HPDE6-E6E7 (cell line): ENCODE data around the gene TSSC4.

Experiments used
- DNase-seq: peaks from one replicate; pipeline ENCODE4 v3.0.0; 2011; ENCODE audit warnings: missing footprints; ENCODE audit errors: extremely low spot score

The TSSC4 gene

GRCh38 chr11:2400762-2401435 is 349 bp downstream of the TSSC4 start:
- DNase-seq, result no peak

GRCh38 chr11:2401436-2401984 is 960 bp downstream of the TSSC4 start:
- no peak for DNase-seq

GRCh38 chr11:2402106-2402505 is 1.6 kb downstream of the TSSC4 start:
- no peak for DNase-seq

- no peak for DNase-seq
These were observed 2.5 kb downstream of the TSSC4 start for GRCh38 chr11:2402890-2403645.

GRCh38 chr11:2404735-2405196 is 4.2 kb downstream of the TSSC4 start:
- no peak for DNase-seq

GRCh38 chr11:2406451-2406850 is 5.9 kb downstream of the TSSC4 start:
- DNase-seq, result no peak

- DNase-seq, result no peak
These were observed 6.4 kb downstream of the TSSC4 start for GRCh38 chr11:2406878-2407410.

GRCh38 chr11:2408671-2409070 is 8.1 kb downstream of the TSSC4 start:
- no peak for DNase-seq

- DNase-seq, result no peak
These were observed 8.6 kb downstream of the TSSC4 start for GRCh38 chr11:2409126-2409525.

- DNase-seq, result no peak
These were observed 9.3 kb downstream of the TSSC4 start for GRCh38 chr11:2409611-2410468.

- DNase-seq, result no peak
These were observed 10.1 kb downstream of the TSSC4 start for GRCh38 chr11:2410616-2411015.

- DNase-seq, result no peak
These were observed 11.1 kb downstream of the TSSC4 start for GRCh38 chr11:2411446-2412305.

- DNase-seq, result no peak
These were observed 11.8 kb downstream of the TSSC4 start for GRCh38 chr11:2412323-2412722.

- DNase-seq, result no peak
These were observed 13.4 kb downstream of the TSSC4 start for GRCh38 chr11:2413742-2414579.

GRCh38 chr11:2414616-2415015 is 14.1 kb downstream of the TSSC4 start:
- no peak for DNase-seq

GRCh38 chr11:2415171-2415570 is 14.6 kb downstream of the TSSC4 start:
- DNase-seq, result no peak

GRCh38 chr11:2415601-2416380 is 15.2 kb downstream of the TSSC4 start:
- DNase-seq, result no peak

- DNase-seq, result no peak
These were observed 16.2 kb downstream of the TSSC4 start for GRCh38 chr11:2416765-2417164.
